Tibial nerve (tissue), 4 donors: Measurements from ENCODE around the gene NDUFA6. TPM values are rescaled to one million over a fixed set of nuclear protein-coding genes. Genes with fewer than 3 reads are reported as not detected.

ENCODE experiments used
- DNase-seq, 2 donors: peaks; one replicate each; pipeline ENCODE4 v3.0.0-alpha.2; 2019; ENCODE audit warnings: low spot score in 2 of 2
- H3K27ac ChIP-seq, 4 donors: fragments of 200-600 bp; sonication (generic) in 3 of 4; one replicate each; pipeline ENCODE4 v1.5.1; 2017 to 2019; ENCODE audit warnings: mild to moderate bottlenecking in 1 of 4
- H3K27me3 ChIP-seq, 2 donors: fragments of 200-600 bp; sonication (generic) in 1 of 2; one replicate each; pipeline versions ENCODE4 v1.5.1 to v1.6.0; 2017 to 2019
- H3K36me3 ChIP-seq, 3 donors: fragments of 200-600 bp; sonication (generic); one replicate each; pipeline ENCODE4 v1.5.1; 2018 to 2019
- H3K4me1 ChIP-seq, 4 donors: fragments of 200-600 bp; sonication (generic) in 3 of 4; one replicate each; pipeline ENCODE4 v1.5.1; 2017 to 2019
- H3K4me3 ChIP-seq, 4 donors: fragments of 200-600 bp; sonication (generic) in 3 of 4; one replicate each; pipeline ENCODE4 v1.5.1; 2017 to 2019; ENCODE audit warnings: mild to moderate bottlenecking in 1 of 4, moderate library complexity in 1 of 4
- H3K9me3 ChIP-seq, 4 donors: fragments of 200-600 bp; sonication (generic) in 3 of 4; one replicate each; pipeline ENCODE4 v1.5.1; 2017 to 2019
- CTCF ChIP-seq, 5 experiments: fragments of 200-600 bp in 3 of 5; fragments of 450-650 bp in 2 of 5; sonication (generic) in 3 of 5; IDR thresholded peaks; one replicate each; pipeline ENCODE4 v1.5.1; 2016 to 2019; ENCODE audit warnings: antibody characterized with exemption in 5 of 5, mild to moderate bottlenecking in 3 of 5, moderate library complexity in 2 of 5
- EP300 ChIP-seq, 2 donors: sonication (generic); formaldehyde crosslinking; IDR thresholded peaks; one replicate each; pipeline ENCODE4 v1.6.1; 2017; ENCODE audit warnings: antibody characterized with exemption in 2 of 2, mild to moderate bottlenecking in 1 of 2
- POLR2A ChIP-seq, 2 donors: fragments of 450-650 bp; IDR thresholded peaks; one replicate each; pipeline ENCODE4 v1.6.1; 2017; ENCODE audit warnings: antibody characterized with exemption in 2 of 2, mild to moderate bottlenecking in 2 of 2, moderate library complexity in 2 of 2
- WGBS, 2 donors: methylation state at CpG; one replicate each; pipeline ENCODE4 v1.1.5; 2018; 5-methylcytosine and 5-hydroxymethylcytosine counted together
- total RNA-seq, 4 donors: library from RNA; depleted of rRNA; stranded (reverse); fragments of >200 nt; gene quantifications; one replicate each; pipeline ENCODE4 v1.1.0, GENCODE V29; 2016

The NDUFA6 gene
- total RNA-seq, 4 donors from 2014 or later, result 28.2 to 54.6 (median 44.9) TPM

- H3K9me3 ChIP-seq, result peaks cover 0 to 15% (median 6%) of the 10 kb centered on the region in 4 donors
- WGBS, 2 donors, result 92 to 98% methylated on average over 1 of the region's 1 CpG
- DNase-seq, result no peak
These were observed 33.6 kb downstream of the NDUFA6 start for GRCh38 chr22:42056757-42057511.

DNA sequence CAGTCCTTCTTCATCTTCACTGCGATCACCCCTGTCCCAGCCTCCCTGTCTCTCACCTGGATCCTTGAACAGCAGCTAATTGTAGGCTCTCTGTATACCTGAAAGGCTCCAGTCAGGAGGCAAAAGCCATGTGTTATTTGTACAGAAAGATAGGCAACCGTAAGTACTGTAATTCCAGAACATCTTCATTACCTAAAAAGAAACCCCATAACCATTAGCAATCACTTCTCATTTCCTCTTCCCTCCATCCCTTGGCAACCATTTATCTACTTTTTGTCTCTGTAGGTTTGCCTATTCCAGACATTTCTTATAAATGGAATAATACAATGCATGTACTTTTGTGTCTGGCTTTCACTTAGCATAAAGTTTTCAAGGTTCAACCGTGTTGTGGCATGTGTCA is 37.8 kb downstream of the NDUFA6 start:
- Histone ChIP-seq H3K27me3 (no peaks in the 10 kb centered on the region), H3K4me3 (no peak overlapping the region), H3K4me1 (no peaks in the 10 kb centered on the region), H3K36me3 (peaks cover 0 to 9% (median 0%) of the 10 kb centered on the region in 3 donors), H3K27ac (no peak overlapping the region), H3K9me3 (peaks cover 0 to 15% (median 6%) of the 10 kb centered on the region in 4 donors)
- no peak for DNase-seq
- TF ChIP-seq POLR2A (IDR thresholded peaks at IDR 0.05) (no peak), CTCF (IDR thresholded peaks at IDR 0.05) (no peak), EP300 (IDR thresholded peaks at IDR 0.05) (no peak)
- 85 to 91% methylated on average over 3 of the region's 3 CpGs for WGBS, 2 donors

More at GRCh38 chr22:42056757-42057511, 33.6 kb downstream of the NDUFA6 start:
- H3K36me3 ChIP-seq, result peaks cover 0 to 50% (median 7%) of the 10 kb centered on the region in 3 donors
- TF ChIP-seq POLR2A (IDR thresholded peaks at IDR 0.05) (no peak), EP300 (IDR thresholded peaks at IDR 0.05) (no peak), CTCF (IDR thresholded peaks at IDR 0.05) (no peak)
- no peaks in the 10 kb centered on the region for H3K27me3 ChIP-seq
- no peak overlapping the region for H3K27ac ChIP-seq
- H3K4me3 ChIP-seq, result no peak overlapping the region
- no peaks in the 10 kb centered on the region for H3K4me1 ChIP-seq

DNA sequence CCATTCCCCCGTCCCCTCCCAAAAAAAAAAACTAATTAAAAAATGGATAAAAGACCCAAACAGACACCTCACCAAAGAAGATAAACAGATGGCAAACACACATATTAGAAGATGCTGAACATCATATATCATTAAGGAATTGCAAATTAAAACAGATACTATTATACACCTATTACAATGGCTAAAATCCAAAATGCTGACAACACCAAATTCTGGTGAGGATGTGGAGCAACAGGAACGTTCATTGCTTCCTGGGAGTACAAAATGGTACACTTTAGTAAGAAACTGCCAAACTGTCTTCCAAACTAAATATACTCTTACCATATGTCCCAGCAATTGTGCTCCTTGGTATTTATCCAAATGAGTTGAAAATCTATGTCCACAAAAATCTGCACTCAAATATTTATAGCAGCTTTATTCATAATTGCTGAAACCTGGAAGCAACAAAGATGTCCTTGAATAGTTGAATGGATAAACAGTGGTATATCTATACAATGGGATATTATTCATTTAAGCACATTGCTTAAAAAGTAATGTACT is 39.9 kb downstream of the NDUFA6 start:
- no peaks in the 10 kb centered on the region for H3K27me3 ChIP-seq
- no peak overlapping the region for H3K4me3 ChIP-seq
- TF ChIP-seq EP300 (IDR thresholded peaks at IDR 0.05) (no peak), CTCF (IDR thresholded peaks at IDR 0.05) (no peak), POLR2A (IDR thresholded peaks at IDR 0.05) (no peak)
- H3K9me3 ChIP-seq, result no peaks in the 10 kb centered on the region
- no peaks in the 10 kb centered on the region for H3K4me1 ChIP-seq
- H3K36me3 ChIP-seq, result no peaks in the 10 kb centered on the region
- H3K27ac ChIP-seq, result no peak overlapping the region
- WGBS, 2 donors, result 59 to 71% methylated on average over 2 of the region's 2 CpGs
- no peak for DNase-seq

- DNase-seq, result no peak
- Histone ChIP-seq H3K9me3 (peaks cover 0 to 13% (median 0%) of the 10 kb centered on the region in 4 donors), H3K27me3 (no peaks in the 10 kb centered on the region), H3K27ac (no peak overlapping the region), H3K4me3 (no peak overlapping the region), H3K4me1 (no peaks in the 10 kb centered on the region), H3K36me3 (peaks cover 0 to 16% (median 0%) of the 10 kb centered on the region in 3 donors)
- TF ChIP-seq CTCF (IDR thresholded peaks at IDR 0.05), result no peak
- TF ChIP-seq POLR2A (IDR thresholded peaks at IDR 0.05), result no peak
- TF ChIP-seq EP300 (IDR thresholded peaks at IDR 0.05), result no peak
These were observed 48.8 kb downstream of the NDUFA6 start for GRCh38 chr22:42041784-42042183.

GRCh38 chr22:42039271-42039670 is 51.3 kb downstream of the NDUFA6 start:
- H3K4me3 ChIP-seq, result no peak overlapping the region
- peaks cover 0 to 21% (median 0%) of the 10 kb centered on the region in 3 donors for H3K36me3 ChIP-seq
- DNase-seq, result no peak
- H3K27me3 ChIP-seq, result no peaks in the 10 kb centered on the region
- no peaks in the 10 kb centered on the region for H3K4me1 ChIP-seq
- no peak overlapping the region for H3K27ac ChIP-seq
- TF ChIP-seq CTCF (IDR thresholded peaks at IDR 0.05), result no peak
- no peak for TF ChIP-seq POLR2A (IDR thresholded peaks at IDR 0.05)
- peaks cover 0 to 13% (median 0%) of the 10 kb centered on the region in 4 donors for H3K9me3 ChIP-seq
- 93 to 94% methylated on average over 5 of the region's 5 CpGs for WGBS, 2 donors
